Stimulated activated CD8-positive, alpha-beta memory T cell treated with anti-CD3 and anti-CD28 coated beads, Interleukin-4, amount 100 ng/mL, for 24 hours (primary cell): ENCODE results near the gene RNF5.
"Not testable (repeated sequence)": the region's sequence is repeated elsewhere in the genome, so short reads cannot be mapped to it uniquely, and the experiment has no call there.

Experiments
- DNase-seq: peaks from one replicate; pipeline ENCODE4 v3.0.0-alpha.2; 2020; ENCODE audit warnings: low read depth

Gene RNF5, protein sequence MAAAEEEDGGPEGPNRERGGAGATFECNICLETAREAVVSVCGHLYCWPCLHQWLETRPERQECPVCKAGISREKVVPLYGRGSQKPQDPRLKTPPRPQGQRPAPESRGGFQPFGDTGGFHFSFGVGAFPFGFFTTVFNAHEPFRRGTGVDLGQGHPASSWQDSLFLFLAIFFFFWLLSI

DNA sequence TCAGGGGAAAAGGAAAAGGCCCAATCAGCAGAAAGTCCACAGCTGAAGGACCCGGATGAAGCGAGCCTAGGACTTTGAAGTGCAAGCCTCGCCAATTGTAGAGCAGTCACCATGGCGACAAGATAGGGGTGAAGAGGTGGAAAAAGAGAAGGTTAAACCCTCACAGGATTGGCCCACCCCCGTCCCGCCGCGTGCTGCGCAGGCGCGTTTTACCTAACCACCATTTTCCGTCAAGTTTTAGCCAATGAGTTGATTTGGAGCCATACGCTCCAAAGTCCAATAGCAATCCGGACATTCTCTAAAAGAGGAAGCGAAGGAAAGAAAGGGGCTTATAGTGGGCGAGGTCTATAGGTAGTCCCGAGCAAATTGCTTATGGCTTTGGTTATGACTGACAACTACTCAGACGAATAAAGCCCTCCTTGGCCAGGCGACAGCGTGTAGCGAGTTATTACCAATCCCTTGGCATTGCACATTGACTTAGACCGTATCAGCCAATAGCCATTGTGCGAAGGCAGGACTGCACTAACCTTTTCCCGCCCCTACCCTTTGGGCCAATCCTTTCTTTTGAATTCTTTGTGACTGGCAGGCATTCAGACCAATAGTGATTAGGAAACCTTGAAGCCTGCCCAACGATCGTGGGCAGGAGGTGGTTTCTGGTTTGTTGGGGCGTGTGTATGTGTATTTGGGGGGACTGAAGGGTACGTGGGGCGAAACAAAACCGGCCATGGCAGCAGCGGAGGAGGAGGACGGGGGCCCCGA lies at the start of gene RNF5:
Gene RNF5 (plus strand): TSS at position 618 of the 759 bp plus-strand sequence. CDS start 107 bp downstream, at position 725.
- DNase-seq, result peak; percentile 83

DNA sequence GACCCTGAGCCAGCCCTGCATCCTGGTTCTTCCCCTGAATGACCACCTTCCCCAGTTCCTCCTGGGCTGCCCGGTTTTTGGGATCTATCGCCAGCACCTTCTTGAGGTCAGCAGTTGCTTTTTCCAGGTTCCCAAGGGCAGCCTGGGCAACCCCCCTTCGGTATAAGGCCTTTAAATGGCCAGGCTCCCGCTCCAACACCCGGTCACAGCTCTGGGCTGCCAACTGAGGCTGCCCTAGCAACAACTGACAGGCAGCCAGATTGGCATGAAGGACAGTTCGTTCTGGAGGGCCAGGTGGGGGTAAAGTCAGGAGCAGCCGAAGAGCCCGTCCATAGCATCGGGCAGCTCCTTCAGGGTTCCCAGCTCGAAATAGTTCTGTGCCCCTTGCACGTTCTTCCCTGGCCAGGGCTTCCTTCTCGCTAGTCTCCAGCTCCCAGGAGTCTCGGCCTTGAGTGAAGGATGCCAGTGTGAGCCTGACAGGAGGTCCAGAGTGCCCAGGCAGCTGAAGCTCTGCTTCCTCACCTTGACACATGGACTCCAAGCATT lies 49.4 kb upstream of the RNF5 start:
- DNase-seq, result no peak

DNA sequence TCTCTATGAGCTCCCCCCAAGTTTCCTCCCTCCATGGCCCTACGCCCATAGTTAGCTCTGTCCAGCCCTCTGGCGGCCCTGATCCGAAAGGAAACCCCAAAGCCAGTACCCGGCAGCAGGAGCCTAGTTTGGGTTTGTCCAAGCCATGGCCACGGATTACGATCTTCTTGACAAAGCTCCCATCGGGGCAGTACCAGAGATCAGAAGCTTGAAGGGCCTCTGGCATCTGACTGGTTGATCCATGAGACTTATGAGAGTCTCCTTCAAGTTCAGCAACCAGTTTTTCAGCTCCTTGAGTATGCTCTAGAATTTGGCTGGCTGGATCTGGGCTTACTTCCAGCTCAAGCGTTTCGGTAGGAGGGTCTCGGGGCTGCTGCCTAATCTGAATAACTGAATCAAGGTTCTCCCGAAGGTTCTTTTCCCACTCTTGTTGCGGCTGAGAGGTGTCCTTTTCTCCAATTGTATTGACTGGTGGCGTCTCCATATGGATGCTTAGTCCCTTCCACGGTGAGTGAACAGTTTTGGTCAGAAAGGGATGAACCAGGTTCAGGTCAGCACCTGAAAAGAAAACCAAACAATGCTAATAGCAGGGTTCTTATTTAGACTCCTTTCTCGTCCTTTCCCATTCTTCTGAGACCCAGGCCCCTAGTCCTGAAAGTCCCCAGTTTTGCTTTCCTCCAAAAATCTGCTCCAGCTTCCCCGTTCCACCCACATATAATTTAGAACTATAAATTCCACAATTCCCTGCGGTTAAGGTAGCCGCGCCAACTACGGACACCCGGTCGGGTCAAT lies 48.7 kb upstream of the RNF5 start:
- DNase-seq, result no peak

DNA sequence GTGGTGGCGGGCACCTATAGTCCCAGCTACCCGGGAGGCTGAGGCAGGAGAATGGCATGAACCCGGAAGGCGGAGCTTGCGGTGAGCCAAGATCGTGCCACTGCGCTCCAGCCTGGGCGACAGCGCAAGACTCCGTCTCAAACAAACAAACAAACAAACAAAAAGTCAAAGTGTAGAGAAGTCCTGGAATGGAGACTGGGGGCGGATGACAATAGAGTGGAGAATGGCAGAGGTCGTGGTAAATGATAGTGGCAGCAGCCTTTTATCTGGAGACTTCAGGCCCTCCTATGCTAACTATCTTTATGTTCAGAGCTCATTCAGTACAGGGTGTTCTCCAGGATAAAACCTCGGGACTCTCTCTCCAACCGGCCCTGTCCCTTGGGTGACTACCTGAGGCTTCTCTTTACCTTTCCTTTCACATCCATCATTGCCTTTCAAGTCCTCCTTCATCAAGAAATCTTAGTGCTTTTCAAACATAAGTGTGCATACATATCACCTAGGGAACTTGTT lies 46.7 kb upstream of the RNF5 start:
- no peak for DNase-seq

DNA sequence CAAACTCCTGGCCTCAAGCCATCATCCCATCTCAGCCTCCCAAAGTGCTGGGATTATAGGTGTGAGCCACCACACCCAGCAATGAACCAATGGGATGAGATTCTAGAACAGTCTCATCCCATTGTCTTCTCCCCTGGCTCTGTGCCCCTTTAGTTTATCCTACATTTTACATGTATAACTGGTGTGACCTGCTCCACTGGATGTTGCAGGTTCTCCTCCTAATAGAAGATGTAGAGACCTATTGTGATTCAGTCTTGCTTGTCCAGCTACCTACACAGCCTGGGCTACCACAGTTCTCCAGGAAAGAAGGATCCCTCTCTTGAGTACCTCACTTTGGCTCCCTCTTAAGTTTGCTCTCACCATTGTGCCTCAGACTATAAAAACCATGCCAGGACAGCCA lies 46.1 kb upstream of the RNF5 start:
- no peak for DNase-seq

DNA sequence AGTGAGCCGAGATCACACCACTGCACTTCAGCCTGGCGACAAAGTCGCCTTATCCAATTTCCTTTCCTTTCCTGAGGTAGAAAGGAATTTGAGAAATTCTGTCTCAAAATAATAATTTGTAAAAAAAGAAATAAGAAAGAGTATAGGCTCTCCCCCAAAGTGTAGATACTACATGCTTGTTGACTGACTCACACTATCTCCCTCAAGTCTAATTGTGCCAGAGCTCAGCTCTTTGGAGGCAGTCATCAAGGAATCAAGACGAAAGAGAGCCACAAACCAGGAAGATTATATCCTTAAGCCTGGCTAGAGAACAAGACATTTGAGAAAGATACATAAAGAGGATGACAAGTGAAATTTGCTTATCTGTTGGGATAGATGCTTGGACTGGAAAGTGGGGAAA lies 44.4 kb upstream of the RNF5 start:
- DNase-seq, result no peak

DNA sequence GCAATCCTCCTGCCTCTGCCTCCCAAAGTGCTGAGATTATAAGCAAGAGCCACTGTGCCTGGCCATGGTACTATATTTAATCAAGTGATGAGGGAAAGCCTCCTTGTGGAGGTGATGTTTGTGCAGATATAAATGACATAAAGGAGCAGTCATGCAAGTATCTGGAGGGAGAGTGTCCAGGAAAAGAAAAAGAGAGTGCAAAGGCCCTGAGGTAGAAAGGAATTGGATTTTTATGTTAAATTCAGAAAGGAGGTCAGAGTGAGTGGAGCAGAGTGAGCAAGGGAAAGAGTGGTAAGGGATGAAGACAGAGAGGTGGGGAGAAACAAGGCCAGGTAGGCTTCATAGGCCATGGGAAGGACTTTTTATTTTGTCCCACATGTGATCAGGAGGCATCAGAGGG lies 40.8 kb upstream of the RNF5 start:
- DNase-seq, result no peak

DNA sequence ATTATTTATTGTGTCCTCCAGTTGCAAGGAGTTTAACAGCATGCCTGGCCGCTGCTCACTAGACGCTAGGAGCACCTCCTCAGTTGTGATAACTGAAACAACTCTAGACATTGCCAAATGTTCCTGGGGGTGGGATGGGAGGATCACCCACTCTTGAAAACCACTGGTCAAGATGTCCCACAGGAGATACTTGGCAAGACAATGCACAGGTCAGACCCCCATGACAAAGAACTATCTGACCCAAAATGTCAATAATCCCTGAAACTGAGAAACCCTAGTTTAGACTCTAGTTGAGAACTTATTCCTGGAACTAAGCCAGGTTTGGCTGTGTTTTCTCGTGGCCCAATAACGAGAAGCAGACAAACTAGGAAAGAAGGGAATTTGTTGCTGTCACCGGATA lies 38.6 kb upstream of the RNF5 start:
- no peak for DNase-seq

DNA sequence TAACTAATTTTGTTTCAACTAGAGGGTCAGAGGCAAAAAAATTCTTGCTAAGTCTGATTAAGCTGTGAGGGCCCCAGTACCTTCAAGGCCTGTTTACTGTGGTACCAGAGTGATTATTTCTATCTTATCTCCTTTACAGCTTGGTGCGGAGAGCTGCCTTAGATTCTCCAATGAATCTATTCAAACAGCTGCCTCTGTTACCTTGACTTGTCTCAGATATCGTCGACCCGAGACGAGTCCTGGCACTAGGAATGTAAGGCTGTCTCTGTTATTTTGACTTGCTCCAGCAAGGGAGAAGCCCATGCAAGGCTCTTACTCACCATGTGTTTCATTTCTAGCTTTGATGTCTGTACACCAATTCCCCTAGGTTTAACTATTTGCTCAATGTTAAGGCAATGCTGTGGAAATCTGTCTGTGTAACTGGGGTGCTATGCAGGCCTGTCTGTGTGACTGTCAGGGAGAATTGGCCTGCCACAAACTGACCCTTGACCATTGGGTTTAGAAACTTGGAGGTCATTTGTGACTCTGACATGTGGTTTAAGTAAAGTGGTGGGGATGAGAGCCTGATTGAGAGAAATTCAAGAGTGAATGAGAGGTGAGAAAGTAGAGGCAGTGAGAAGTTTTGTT lies 37.7 kb upstream of the RNF5 start:
- DNase-seq, result no peak

DNA sequence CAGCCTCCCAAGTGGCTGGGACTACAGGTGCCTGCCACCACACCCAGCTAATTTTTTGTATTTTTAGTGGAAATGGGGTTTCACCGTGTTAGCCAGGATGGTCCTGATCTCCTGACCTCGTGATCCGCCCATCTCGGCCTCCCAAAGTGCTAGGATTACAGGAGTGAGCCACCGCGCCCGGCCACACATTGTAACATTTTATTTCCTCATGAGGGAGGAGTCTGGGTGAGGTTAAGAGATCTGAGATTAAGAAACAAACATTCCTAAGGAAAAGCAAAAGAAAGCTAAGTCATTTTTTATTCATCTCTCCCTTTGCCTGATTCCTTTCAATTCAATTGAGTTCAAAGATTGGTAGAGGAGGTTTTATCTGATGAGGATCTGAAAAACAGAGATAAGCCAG lies 34.0 kb upstream of the RNF5 start:
- DNase-seq, result not testable (repeated sequence)

DNA sequence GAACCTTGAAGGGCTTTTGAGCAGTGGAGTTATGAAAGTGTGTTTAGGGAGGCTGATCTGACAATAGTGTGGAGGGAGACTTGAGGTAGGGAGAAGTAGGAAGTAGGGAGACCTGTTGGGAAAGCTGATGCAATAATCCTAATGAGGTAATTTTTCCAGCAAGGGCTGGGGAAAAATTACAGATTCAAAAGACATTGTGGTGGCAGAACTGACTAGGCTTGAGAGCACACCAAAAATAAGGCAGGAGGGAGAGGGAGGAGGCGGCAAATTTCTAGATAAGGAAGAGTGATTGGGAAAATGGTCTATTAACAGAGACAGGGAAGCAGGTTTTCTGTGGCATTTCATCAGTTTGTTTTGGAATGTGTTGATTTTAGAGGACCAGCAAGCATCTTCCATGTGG lies 31.9 kb upstream of the RNF5 start:
- no peak for DNase-seq

DNA sequence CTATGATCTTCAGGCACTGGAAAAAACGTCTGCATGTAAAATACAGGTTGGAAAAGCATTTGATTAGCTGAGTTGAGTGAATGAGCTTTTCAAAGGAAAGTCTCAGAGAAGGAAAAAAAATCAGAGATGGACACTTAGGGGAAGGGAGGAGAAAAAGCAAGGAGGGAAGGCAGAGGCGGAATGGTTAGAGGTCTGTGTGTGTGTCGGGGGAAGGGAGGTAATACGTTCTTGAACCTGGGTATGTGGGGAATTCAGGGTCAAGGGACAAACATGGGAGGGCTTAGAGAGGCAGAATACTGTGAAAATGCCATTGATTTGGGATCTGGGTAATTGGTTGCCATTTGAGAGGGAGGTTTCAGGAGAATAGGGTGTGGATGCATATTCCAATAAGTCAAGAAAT lies 31.5 kb upstream of the RNF5 start:
- DNase-seq, result no peak

DNA sequence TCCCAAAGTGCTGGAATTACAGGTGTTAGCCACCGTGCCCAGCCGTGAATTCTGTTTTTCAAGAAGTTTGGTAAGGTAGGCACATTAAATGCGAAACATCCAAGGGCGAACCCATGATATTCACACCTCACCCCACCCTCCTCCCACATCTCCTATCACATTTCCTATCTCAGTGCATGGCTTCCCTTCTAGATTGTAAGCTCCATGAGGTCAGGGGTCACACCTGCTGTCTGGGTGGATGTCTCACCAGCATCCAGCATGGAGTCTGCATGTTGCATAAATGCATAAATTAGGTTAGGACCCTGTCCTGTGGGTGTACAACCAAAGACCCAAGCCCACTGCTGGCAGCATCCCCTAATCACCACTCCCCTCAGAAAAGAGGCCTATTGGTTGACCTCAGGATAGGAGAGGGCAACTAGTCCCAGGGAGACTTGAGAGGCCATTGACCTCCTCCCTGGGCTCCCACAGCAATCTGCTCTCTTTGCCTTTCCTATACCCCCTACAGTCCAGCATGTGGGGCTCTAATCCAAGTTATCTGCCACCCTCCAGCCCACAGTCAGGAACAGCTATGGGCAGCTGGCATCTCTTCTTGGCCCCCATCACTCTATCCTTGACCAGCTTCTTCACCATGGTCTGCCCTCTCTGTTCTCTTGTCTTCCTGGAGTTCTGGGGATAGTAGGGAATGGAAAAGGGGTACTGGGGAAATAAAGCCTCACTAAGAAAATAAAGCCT lies 30.6 kb upstream of the RNF5 start:
- DNase-seq, result no peak

DNA sequence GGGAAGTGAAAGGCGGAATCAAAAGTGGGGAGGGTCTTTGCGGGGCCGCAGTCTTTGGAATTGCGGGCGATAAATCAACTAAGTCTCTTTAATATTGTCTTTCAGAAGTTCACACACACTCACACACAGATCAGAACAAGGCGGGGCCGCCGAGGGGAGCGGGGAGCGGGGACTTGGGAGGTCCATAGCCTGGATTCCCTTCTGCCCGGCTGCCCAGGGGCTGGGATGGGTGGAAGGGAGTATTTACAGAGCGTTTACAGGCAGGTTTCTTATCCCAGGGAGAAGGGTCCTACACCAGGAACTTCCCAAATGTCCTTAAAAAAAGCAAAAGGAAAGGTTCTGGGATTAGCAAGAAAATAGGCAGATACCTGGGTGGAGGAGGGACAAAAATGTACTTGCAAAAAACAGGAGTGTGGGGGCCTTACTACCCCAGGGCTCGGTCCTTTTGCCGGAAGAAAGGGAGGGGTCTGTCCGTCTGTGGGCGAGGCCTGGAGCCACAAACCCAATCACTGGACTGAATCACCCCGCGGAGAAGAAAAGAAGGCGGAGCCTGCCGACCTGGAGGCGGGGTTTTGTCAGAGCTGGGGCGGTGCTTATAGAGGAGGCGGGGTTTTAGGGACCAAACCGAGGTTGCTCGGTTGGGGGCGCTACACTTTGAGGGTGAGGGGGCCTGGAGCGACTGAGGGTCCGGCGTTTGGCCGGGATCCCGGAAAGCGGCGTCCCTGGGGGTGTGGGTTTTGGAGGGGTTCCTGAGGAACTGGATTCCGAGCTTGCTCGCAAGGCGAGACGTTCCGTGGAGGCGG lies 29.7 kb upstream of the RNF5 start:
- DNase-seq, result peak; percentile 49

DNA sequence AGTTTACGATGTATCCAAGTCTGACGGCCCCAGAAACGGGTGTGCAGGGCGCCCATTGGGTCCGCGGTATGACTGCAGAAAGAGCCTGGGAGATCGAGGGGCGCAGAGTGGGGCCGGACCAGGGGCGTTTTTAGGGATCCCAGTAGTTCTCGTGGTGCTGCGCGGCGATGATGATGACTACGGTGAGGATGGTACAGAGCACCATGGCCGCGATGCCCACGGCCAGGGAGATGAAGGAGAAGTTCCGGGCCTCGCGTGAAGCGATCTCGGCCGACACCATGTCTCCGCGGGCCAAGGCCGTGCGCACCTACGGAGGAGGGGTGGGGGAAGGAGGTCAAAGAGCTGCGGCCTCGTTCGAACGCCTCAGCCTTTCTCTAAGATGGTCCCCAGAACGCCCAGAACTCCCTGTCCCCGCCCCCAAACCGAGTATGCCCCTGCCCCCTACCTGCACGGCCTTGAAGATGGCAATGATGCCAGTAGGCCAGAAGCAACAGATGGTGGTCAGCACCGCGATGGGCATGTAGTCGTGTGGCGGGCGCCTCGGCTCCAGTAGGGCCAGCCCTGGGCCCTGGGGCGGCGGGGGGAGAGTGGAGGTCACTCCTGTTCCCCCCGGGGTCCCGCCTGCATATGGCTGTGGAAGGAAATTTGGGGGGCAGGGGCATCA lies 29.0 kb upstream of the RNF5 start:
- no peak for DNase-seq

DNA sequence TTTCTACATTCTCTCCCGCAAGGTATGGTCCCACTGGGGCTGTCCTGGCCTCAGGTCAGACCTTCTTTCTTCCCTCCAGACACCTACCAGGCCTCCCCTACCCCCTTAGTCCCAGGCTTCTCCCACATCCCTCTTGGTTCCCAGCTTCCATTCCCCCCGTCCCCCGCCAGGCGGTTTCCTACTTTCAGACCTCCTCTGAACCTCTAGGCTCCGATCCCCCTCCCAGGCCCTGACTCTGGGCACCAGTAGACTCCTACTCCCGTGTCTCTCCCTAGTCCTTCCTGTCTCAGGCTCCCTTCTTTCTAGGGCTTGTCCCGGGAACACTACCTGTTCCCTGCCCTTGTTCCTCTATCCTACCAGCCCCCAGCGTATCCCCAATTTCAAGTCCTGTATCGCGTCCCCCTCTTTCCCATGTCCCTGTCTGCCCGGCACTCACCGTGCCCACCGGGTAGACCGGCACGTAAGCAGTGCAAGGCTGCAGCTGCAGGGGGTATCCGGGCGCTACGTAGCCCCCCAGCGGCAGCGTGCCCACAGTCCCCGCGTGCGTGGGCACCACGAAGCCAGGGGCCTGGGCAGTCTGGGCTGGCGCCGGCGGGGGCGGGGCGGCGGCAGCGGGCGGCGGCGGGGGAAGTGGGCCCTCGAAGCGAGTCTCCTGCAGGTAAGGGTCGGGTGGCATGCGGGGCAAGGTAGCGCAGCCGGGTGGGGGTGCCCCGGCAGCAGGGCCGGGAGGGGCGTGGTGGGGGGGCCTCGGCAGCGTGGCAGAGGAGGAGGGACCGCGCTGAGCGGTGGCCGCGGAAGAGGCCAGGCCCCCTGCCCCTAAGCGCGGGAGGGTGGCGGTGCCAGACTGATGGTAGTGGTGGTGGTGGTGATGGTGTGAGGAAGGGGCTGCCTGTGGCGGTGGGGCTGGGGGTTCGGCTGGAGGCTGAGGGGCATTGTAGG lies 28.0 kb upstream of the RNF5 start:
- no peak for DNase-seq

DNA sequence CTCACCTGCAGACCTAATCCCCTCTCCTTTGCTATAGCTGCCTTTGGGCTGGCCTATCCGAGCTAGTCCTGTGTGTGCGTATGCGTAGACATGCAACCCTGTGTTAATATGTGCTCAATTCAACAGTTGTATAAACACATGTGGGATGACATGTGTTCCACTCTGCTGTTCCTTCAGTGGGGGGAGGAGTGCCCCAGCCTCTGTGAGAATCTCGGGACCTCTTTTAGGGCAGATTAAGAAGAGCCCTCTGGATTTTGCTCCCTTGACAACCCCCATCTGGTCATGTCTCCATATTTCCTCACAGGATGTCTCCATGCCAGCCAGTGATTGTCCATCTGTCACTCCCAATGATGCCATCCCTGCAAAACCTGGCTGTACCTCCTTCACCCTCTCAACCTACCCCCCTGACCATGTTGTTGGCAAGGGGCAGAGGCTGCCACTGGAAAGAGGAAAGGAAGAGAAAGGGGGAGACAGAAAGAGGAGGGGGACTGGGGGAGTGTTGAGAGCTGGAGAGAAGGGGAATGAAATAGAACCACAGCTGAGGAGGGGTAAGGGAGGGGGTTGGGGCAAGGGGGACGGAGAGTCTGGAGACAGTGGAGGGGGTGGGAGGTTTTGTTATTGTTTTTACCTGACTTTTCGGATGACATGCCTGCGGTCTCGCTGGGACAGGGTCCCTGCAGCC lies 26.9 kb upstream of the RNF5 start:
- no peak for DNase-seq
